GM18502 (cell line): Measurements from ENCODE around the gene SOX11.
A peak's percentile ranks its signal among the peaks of the same experiment; 100 is the strongest.

Experiments used
- ATAC-seq: cut with Tn5 transposase; IDR thresholded peaks from one replicate; pipeline ENCODE4 v1.9.1; 2021; ENCODE audit warnings: mild to moderate bottlenecking; ENCODE audit not compliant: unreplicated experiment, poor library complexity

The SOX11 gene

DNA sequence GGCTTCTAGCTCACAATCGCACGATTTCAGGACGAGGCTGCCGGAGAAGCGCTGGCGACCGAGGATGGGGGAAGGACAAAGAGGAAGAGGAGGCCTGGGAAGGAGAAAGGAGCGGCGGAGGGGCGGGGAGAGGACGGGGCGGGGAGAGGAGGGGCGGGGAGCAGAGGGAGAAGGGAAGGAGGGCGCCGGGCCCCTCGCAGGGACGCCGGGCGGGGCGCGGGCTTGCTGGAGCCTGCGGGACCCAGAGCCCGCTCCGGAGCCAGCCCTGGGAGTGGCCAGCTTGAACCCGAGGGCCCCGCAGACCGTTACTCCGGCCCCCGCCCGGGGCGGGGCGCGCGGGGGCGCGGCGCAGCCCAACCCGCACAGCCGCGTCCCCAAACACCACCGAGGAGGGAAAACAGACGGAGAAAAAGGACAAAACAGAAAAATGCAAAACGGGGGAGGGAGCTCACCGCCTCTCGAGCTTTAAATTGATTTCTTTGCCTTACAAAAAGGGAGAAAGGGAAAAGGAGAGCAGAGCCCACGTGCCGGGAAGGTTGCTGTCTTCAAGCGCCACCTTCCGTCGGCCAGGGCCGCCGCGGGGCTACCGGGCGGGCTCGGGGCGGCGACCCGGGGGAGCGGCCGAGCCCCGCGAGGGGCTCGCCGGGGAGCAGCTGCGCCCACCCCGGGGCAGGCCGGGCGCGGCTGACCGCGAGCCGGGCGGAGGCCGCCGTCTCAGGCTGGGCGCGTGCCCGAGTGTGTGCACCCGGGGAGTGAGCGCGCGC lies 781 bp upstream of the SOX11 start:
- ATAC-seq = no peak

DNA sequence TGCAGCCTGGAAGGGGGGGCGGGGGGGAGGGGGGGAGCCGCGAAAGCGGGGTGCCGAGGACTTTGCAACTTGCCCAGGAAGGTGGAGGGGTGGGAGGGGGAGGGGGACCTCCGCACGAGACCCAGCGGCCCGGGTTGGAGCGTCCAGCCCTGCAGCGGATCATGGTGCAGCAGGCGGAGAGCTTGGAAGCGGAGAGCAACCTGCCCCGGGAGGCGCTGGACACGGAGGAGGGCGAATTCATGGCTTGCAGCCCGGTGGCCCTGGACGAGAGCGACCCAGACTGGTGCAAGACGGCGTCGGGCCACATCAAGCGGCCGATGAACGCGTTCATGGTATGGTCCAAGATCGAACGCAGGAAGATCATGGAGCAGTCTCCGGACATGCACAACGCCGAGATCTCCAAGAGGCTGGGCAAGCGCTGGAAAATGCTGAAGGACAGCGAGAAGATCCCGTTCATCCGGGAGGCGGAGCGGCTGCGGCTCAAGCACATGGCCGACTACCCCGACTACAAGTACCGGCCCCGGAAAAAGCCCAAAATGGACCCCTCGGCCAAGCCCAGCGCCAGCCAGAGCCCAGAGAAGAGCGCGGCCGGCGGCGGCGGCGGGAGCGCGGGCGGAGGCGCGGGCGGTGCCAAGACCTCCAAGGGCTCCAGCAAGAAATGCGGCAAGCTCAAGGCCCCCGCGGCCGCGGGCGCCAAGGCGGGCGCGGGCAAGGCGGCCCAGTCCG lies 540 bp downstream of the SOX11 start:
- no peak for ATAC-seq

DNA sequence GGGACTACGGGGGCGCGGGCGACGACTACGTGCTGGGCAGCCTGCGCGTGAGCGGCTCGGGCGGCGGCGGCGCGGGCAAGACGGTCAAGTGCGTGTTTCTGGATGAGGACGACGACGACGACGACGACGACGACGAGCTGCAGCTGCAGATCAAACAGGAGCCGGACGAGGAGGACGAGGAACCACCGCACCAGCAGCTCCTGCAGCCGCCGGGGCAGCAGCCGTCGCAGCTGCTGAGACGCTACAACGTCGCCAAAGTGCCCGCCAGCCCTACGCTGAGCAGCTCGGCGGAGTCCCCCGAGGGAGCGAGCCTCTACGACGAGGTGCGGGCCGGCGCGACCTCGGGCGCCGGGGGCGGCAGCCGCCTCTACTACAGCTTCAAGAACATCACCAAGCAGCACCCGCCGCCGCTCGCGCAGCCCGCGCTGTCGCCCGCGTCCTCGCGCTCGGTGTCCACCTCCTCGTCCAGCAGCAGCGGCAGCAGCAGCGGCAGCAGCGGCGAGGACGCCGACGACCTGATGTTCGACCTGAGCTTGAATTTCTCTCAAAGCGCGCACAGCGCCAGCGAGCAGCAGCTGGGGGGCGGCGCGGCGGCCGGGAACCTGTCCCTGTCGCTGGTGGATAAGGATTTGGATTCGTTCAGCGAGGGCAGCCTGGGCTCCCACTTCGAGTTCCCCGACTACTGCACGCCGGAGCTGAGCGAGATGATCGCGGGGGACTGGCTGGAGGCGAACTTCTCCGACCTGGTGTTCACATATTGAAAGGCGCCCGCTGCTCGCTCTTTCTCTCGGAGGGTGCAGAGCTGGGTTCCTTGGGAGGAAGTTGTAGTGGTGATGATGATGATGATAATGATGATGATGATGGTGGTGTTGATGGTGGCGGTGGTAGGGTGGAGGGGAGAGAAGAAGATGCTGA lies 1.4 kb downstream of the SOX11 start:
- no peak for ATAC-seq

DNA sequence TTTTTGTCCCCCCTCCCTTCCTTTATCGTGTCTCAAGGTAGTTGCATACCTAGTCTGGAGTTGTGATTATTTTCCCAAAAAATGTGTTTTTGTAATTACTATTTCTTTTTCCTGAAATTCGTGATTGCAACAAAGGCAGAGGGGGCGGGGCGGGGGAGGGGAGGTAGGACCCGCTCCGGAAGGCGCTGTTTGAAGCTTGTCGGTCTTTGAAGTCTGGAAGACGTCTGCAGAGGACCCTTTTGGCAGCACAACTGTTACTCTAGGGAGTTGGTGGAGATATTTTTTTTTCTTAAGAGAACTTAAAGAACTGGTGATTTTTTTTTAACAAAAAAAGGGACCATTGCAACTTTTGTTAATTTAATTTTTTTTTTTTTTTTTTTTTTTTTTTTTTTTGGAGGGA lies 2.1 kb downstream of the SOX11 start:
- no peak for ATAC-seq

DNA sequence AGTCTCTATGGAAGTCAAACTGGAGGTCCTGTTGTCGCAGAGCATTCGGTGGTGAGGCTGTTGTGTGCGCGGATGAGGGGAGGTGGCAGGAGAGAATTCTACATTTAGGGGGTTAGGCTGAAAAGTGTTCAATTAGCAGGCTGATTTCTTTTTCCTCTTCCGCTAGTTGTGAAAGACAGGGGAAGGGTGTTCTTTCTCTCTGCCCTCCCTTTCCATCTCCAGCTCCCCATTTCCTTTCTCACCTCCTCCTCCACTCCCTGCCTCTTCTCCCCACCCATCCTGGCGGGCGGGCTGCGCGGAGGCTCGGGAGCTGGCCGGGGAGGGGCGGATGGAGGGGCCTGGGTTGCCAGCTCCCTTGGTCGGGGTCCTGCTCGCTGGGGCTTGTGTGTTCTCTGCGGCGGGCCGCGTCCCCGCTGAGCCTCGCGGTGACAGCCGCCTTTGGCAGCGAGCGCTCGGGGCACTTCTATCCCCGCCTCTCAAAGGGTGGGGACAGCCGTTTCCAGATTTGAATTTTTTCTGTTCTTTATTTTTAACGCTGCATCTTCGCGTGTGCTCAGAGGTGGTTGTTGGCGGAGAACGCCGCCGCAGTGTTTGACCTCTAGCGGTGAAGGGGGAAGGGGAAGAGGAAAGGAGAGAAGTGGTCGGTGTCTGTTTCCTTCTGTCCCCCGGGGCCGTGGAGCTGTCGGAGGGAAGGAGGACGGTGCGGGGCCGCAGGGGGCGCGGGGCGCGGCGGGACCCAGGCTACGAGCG lies 3.6 kb downstream of the SOX11 start:
- ATAC-seq = peak; percentile 54

DNA sequence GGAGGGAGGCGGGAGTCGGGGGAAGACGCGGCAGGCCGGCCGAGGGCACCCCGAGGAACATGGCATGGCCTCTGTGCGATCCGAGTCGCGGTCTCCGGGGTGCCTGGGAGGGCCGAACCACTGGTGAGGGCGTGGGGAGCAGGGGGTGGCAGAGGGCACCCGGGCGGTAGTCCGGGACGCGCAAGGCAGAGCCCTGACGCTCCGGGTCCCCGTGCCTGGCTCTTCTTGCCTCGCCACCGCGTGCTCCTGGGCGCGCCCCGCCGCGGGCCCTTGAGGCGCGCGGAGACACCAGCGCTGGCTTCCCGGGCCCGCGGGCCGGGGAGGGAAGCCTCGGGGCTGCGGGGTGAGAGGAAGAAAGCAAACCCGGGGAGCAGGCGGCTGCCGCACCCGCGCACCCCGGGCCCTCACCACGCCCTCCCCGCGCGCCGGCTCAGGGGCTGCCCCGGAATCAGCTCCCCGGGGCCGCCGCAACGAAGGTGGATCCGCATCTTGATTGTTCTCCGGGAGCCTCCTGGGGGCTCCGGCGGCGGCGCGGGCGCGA lies 4.3 kb downstream of the SOX11 start:
- ATAC-seq = peak; percentile 46

DNA sequence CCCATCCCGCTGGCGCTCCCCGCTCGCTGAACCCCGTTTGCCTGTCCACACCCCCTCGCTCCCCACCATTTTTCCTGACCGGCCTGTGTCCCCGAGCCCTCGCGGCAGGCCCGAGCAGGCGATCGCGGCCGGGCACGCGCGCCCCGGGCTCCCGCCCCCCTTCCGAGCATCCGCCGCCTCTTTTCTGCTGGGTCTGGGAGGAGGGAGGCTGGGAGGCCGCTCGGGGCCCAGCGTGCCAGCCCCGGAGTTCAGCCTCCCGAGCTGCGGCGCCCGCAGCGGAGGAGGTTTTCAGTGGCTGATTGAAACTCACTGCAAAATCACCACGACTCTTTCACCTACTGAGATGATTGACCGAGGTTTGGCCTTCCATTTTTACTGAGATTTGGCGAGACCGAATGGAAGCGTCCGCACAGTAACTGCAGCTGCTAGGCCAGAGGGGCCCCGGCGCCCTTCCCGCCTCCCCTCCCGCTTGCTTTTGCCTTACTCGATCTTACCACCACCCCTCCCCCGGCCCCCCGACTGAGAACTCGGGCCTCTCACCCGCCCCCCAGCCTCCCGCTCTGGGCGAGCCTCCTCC lies 4.8 kb downstream of the SOX11 start:
- peak; percentile 65 for ATAC-seq

DNA sequence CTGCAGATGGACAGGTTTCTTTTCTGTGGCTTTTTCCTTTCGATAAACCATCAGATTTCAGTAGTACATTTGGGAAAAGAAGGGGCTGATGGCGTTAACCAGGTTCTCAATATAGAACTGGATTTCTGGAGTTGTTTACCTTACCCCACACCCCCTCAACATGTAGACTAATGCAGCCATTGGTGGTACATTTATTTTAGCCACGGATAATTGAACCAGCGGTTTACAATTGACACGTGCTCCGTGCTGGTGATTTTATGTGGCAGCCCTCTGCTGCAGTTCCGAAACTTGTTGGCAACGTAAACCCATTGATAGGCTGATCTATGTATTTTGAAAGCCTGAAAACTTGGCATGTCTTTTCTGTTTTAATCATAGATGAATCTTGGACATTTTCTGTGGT lies 5.4 kb downstream of the SOX11 start:
- ATAC-seq = no peak

DNA sequence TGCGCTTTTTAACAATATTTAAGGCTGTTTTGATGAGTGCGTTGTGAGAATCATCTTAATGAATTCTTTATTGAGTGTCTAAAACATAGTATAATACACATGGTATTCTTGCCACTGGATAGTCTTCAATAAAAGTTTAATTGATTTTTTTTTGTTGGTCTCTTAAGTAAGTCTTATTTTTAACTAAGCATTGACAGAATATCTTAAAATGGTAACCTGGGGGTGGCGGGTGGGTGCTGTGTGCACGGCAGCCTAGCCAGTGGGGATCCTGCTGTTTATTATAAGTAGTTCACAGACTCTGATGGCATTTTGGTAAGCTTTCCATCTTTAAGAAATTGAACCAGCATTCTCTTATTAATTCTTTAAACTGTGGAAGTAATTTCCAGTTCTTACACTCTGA lies 6.0 kb downstream of the SOX11 start:
- ATAC-seq = no peak

DNA sequence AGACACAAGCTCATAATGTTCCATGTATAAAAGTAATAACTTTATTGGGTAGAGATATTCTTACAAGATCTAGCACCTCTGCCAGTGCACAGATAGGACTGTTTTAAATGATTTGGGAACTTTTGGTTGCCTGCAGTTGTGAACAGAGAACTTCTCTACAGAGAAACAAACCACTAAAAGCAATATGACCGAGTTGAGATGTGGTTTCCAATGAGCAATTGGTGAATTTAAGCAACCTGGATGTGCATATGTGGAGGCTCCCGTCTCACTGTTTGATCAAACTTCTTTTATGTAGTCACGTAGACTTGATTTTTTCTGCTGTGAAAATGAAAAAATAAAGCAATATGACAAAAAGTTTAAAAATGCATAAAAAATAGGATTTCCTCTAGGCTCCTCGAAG lies 7.8 kb downstream of the SOX11 start:
- no peak for ATAC-seq

DNA sequence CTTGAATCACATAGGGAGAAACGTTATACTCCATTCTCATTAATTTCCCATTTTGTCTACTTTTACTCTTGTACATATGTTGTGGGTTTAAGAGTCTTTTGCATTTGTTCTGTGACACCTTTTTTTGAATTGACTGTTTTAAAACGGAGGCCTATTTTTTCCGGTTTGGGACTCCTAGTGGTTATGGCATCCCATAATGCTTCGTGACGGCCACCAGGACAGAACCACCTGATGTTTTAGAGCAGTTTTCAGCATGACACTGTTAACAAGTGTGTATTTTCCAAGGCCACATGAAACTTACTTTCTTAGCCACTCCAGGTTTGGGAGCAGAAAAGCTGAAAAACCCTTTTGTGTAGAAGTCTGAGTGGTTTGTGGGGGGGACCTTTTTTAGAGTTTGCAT lies 8.4 kb downstream of the SOX11 start:
- ATAC-seq = no peak

DNA sequence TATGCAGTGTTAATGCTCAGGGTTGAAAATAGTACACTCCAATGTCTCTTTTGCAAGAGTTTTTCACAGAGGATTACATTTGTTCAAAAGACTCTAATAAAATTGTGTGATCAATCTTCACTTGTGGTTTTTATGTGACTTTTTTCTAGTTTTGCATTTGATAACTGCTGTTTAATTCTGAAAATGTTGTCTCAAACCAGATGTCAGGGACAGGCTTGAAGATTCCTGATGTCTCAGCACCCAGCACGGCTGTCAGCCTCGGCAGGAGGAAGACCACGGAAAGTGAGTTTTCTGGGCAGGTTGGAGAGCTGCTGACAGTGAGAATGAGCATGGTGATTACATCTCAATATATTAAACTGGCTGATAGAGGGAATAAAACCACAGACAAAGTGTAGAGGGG lies 9.1 kb downstream of the SOX11 start:
- no peak for ATAC-seq

DNA sequence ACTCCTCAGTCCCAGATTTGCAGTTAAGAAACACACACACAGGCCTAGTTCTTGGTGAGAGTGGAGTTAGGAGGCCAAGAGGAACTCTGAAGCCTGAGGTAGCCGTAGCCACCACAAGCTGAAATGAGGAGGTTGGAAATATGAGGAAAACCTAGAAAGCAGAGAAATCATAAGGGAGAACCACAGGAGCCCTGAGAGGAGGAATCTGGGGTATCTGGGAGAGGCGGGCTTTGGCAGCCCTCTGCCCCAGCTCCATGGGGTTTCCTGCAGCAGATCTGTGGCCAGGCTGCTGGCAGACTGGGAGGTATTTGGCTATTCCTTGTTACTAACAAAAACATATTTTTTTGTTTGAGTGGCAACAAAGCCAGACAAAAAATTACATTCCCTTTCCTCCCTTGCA lies 11.0 kb downstream of the SOX11 start:
- no peak for ATAC-seq

DNA sequence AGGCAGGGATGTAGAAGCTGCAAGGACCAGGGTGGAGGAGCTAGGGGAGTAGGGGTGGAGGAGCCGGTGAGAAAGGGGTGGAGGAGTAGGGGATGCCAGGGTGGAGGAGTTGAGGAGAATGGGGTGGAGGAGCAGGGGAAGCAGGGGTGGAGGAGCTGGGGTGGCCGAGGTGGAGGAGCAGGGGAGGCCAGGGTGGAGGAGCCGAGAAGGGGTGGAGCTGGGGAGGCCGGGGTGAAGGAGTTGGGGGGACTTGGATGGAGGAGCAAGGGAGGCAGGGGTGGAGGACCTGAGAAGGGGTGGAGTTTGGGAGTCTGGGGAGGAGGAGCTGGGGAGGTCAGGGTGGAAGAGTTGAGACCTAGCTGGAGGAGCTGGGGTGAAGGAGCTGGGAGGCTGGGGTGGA lies 13.3 kb downstream of the SOX11 start:
- ATAC-seq = no peak

DNA sequence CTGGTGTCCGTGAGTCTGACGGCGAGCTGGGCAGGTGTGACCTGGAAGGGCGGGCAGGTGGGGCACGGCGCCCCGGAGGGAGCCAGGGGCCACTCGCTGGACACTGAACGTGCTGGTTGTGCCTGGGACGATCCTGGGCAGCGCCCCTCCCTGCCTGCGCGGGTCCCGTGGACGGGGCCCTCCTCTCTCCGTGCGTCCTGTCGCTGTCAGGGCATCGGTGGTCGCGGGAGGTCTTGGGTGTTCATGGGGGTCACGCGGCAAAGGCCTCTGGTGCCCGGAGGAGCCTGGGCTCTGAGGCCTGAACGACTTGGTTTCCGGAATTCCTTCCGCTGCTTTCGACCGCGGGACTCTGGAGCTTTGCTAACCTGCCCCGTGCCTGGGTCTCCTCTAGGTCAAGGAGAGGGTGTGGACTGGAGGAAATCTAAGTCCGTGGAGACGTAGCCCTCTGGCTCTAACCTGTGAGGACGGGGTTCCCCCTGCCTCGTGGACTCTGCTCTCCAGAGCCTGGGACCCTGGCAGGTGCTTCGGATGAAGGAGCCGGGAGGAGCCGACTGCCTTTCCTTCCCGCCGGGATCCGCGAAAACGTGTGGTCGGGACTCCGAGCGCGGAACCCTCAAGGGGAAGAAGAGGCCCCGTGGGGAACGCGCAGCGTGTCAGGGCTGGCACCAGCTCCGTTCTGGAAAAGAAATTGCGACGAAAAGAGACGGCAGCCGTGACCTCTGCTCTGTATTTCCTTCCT lies 14.7 kb downstream of the SOX11 start:
- no peak for ATAC-seq

DNA sequence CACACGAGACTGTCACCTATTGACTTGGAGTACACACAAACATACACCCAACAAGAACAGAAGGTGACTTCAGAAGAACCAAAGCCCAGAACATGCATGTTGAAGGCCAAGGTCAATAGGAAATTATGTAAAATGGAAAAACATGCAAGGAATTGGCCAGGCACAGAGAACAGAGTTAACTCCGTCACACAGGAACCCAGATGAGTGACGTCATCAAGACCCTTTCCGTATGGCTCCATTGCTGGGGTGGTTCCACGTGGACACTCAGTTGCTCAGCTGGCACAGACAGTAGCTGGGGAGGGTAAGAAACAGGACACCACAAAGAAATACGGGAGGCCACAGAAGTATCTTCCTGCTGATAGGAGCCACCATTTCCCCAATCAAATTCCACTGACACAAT lies 18.4 kb downstream of the SOX11 start:
- ATAC-seq = no peak

DNA sequence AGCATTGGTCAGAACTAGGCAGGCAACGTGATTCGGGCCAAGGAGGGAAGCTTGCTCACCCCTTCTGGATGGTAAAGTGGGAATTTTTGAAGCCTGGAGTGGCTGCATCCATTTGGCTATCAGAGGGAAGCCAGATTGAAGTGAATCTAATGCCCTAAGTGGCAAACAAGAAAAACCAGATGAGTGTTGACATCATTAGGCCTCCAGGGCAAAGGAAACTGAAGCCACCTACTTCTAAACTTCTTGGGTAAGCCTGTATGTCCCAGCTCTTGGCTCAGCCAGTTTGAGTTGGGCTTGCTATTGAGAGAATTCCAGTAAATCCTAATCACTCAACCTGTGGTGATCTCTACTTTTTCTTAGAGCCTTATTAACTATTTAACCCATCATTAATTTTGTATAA lies 20.9 kb downstream of the SOX11 start:
- no peak for ATAC-seq

DNA sequence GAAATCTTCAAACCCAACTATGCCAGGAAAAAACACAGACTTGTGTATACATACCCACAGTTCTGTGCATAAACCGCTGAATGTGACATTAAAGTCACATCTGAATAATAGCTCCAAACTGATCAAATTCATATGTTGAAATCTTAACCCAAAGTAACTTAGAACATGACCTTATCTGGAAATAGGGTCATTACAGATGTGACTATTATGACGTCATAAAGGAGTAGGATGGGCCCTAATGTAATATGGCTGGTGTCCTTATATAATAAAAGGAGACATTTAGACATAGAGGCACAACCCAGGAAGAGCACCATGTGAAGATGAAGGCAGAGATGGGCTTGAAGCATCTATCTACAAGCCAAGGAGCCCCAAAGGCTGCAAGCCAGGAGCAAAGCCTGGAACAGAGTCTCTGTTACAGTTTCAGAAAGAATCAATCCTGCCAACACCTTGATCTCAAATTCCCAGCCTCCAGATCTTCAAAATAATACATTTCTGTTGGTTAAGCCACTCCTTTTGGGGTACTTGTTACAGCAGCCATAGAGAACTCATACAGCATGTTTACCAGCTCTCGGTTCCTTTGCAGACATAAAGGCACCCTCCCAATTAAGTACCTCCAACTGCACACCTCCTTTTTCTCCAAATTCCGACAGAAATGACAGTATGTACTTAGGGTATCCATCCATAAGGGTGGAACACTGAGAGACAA lies 27.6 kb downstream of the SOX11 start:
- no peak for ATAC-seq
